Suprapubic skin (tissue), 4 donors: ENCODE measurements around the gene IQGAP2. TPM values are rescaled to one million over a fixed set of nuclear protein-coding genes. Genes with fewer than 3 reads are reported as not detected.

Source experiments
- DNase-seq, 2 donors: peaks; one replicate each; pipeline ENCODE4 v3.0.0-alpha.2; 2019; ENCODE audit warnings: low spot score in 2 of 2
- H3K27ac ChIP-seq: fragments of 200-600 bp; sonication (generic); one replicate; pipeline ENCODE4 v1.5.1; 2019
- H3K27me3 ChIP-seq: fragments of 200-600 bp; sonication (generic); one replicate; pipeline ENCODE4 v1.5.1; 2019
- H3K36me3 ChIP-seq: fragments of 200-600 bp; sonication (generic); one replicate; pipeline ENCODE4 v1.5.1; 2019
- H3K4me1 ChIP-seq: fragments of 200-600 bp; sonication (generic); one replicate; pipeline ENCODE4 v1.5.1; 2019
- H3K4me3 ChIP-seq: fragments of 200-600 bp; sonication (generic); one replicate; pipeline ENCODE4 v1.5.1; 2019; ENCODE audit warnings: mild to moderate bottlenecking
- H3K9me3 ChIP-seq: fragments of 200-600 bp; sonication (generic); one replicate; pipeline ENCODE4 v1.5.1; 2019
- CTCF ChIP-seq, 2 donors: fragments of 200-600 bp in 1 of 2; fragments of 450-650 bp in 1 of 2; sonication (generic) in 1 of 2; IDR thresholded peaks; one replicate each; pipeline ENCODE4 v1.5.1; 2016 to 2019; ENCODE audit warnings: antibody characterized with exemption in 2 of 2, mild to moderate bottlenecking in 1 of 2, moderate library complexity in 1 of 2
- EP300 ChIP-seq: sonication (generic); formaldehyde crosslinking; IDR thresholded peaks from one replicate; pipeline ENCODE4 v1.6.1; 2017; ENCODE audit warnings: antibody characterized with exemption
- POLR2A ChIP-seq, 2 donors: fragments of 450-650 bp; IDR thresholded peaks; one replicate each; pipeline ENCODE4 v1.6.1; 2017; ENCODE audit warnings: antibody characterized with exemption in 2 of 2, mild to moderate bottlenecking in 2 of 2, moderate library complexity in 2 of 2
- POLR2AphosphoS5 ChIP-seq, 3 donors: sonication (generic); formaldehyde crosslinking; IDR thresholded peaks; one replicate each; pipeline ENCODE4 v1.6.1; 2017; ENCODE audit warnings: antibody characterized with exemption in 3 of 3
- WGBS: methylation state at CpG from one replicate; pipeline ENCODE4 v1.1.5; 2018; 5-methylcytosine and 5-hydroxymethylcytosine counted together
- total RNA-seq, 4 donors: library from RNA; depleted of rRNA; stranded (reverse); fragments of >200 nt; gene quantifications; one replicate each; pipeline ENCODE4 v1.1.0, GENCODE V29; 2016

The IQGAP2 gene
- total RNA-seq, 4 donors from 2014 or later = 10.1 to 49.0 (median 12.8) TPM

GRCh38 chr5:76470976-76471375 lies 67.9 kb downstream of the IQGAP2 start:
- TF ChIP-seq POLR2AphosphoS5 (IDR thresholded peaks at IDR 0.05) (no peak), EP300 (no peak), POLR2A (IDR thresholded peaks at IDR 0.05) (no peak), CTCF (IDR thresholded peaks at IDR 0.05) (no peak)
- no peaks in the 10 kb centered on the region for H3K4me1 ChIP-seq
- no peaks in the 10 kb centered on the region for H3K27me3 ChIP-seq
- 66% methylated on average over 3 of the region's 3 CpGs for WGBS
- H3K27ac ChIP-seq = no peak overlapping the region
- no peak overlapping the region for H3K4me3 ChIP-seq
- no peak for DNase-seq
- H3K36me3 ChIP-seq = no peaks in the 10 kb centered on the region
- H3K9me3 ChIP-seq = no peaks in the 10 kb centered on the region

- H3K4me3 ChIP-seq = no peak overlapping the region
- H3K4me1 ChIP-seq = no peaks in the 10 kb centered on the region
- no peaks in the 10 kb centered on the region for H3K27me3 ChIP-seq
- H3K9me3 ChIP-seq = no peaks in the 10 kb centered on the region
- TF ChIP-seq EP300 (no peak), POLR2AphosphoS5 (IDR thresholded peaks at IDR 0.05) (no peak), CTCF (IDR thresholded peaks at IDR 0.05) (no peak), POLR2A (IDR thresholded peaks at IDR 0.05) (no peak)
- peak overlapping the region; percentile 27 for H3K27ac ChIP-seq
- DNase-seq = no peak
- WGBS = 44% methylated on average over 1 of the region's 1 CpG
- no peaks in the 10 kb centered on the region for H3K36me3 ChIP-seq
Observed at GRCh38 chr5:76471406-76471805, 68.3 kb downstream of the IQGAP2 start.

- no peak for DNase-seq
- 49% methylated on average over 6 of the region's 6 CpGs for WGBS
- no peaks in the 10 kb centered on the region for H3K9me3 ChIP-seq
- no peak overlapping the region for H3K4me3 ChIP-seq
- H3K4me1 ChIP-seq = no peaks in the 10 kb centered on the region
- peak overlapping the region; percentile 27 for H3K27ac ChIP-seq
- H3K36me3 ChIP-seq = no peaks in the 10 kb centered on the region
- no peaks in the 10 kb centered on the region for H3K27me3 ChIP-seq
- TF ChIP-seq POLR2A (IDR thresholded peaks at IDR 0.05) (no peak), EP300 (no peak), CTCF (IDR thresholded peaks at IDR 0.05) (no peak)
Observed at GRCh38 chr5:76471987-76472334, 68.9 kb downstream of the IQGAP2 start.

GRCh38 chr5:76472335-76473008 lies 69.4 kb downstream of the IQGAP2 start:
- no peak for DNase-seq
- 59% methylated on average over 7 of the region's 7 CpGs for WGBS
- H3K27ac ChIP-seq = peak overlapping the region; percentile 27
- H3K9me3 ChIP-seq = no peaks in the 10 kb centered on the region
- H3K4me3 ChIP-seq = no peak overlapping the region
- no peaks in the 10 kb centered on the region for H3K36me3 ChIP-seq
- no peaks in the 10 kb centered on the region for H3K27me3 ChIP-seq
- no peak for TF ChIP-seq POLR2A (IDR thresholded peaks at IDR 0.05)
- TF ChIP-seq POLR2AphosphoS5 (IDR thresholded peaks at IDR 0.05) = no peak
- no peak for TF ChIP-seq EP300
- no peak for TF ChIP-seq CTCF (IDR thresholded peaks at IDR 0.05)
- H3K4me1 ChIP-seq = no peaks in the 10 kb centered on the region

GRCh38 chr5:76473009-76473336 lies 69.9 kb downstream of the IQGAP2 start:
- no peaks in the 10 kb centered on the region for H3K27me3 ChIP-seq
- no peak for DNase-seq
- H3K4me1 ChIP-seq = no peaks in the 10 kb centered on the region
- H3K9me3 ChIP-seq = no peaks in the 10 kb centered on the region
- no peak for TF ChIP-seq CTCF (IDR thresholded peaks at IDR 0.05)
- no peak for TF ChIP-seq POLR2A (IDR thresholded peaks at IDR 0.05)
- no peak for TF ChIP-seq POLR2AphosphoS5 (IDR thresholded peaks at IDR 0.05)
- TF ChIP-seq EP300 = no peak
- H3K36me3 ChIP-seq = no peaks in the 10 kb centered on the region
- no peak overlapping the region for H3K27ac ChIP-seq
- no peak overlapping the region for H3K4me3 ChIP-seq
- 97% methylated on average over 2 of the region's 2 CpGs for WGBS
